Ovary (tissue), 9 donors: ENCODE data around the gene RNF34. TPM values are rescaled to one million over a fixed set of nuclear protein-coding genes. Genes with fewer than 3 reads are reported as not detected.

Experiments
- DNase-seq, 5 donors: peaks; one replicate each; pipeline ENCODE4 v3.0.0-alpha.2; 2019 to 2020
- H3K27ac ChIP-seq, 2 donors: fragments of 200-600 bp; one replicate each; pipeline versions ENCODE4 v1.5.1 to v1.8.0; 2019 to 2022
- H3K27me3 ChIP-seq: fragments of 200-600 bp; one replicate; pipeline ENCODE4 v1.8.0; 2022
- H3K36me3 ChIP-seq: fragments of 200-600 bp; sonication (generic); one replicate; pipeline ENCODE4 v1.5.1; 2019
- H3K4me1 ChIP-seq: one replicate; pipeline ENCODE4 v1.8.1; 2013; ENCODE audit warnings: mild to moderate bottlenecking, moderate library complexity; ENCODE audit not compliant: insufficient read depth
- H3K4me3 ChIP-seq: fragments of 200-600 bp; sonication (generic); one replicate; pipeline ENCODE4 v1.5.1; 2017
- H3K9me3 ChIP-seq, 2 donors: fragments of 200-600 bp in 1 of 2; sonication (generic) in 1 of 2; one replicate each; pipeline versions ENCODE4 v1.5.1 to v1.8.1; 2013 to 2019; ENCODE audit warnings: mild to moderate bottlenecking in 1 of 2, moderate library complexity in 1 of 2
- CTCF ChIP-seq, 3 donors: fragments of 450-650 bp in 2 of 3; fragments of 200-600 bp in 1 of 3; IDR thresholded peaks; one replicate each; pipeline versions ENCODE4 v1.5.1 to v1.8.0; 2016 to 2022; ENCODE audit warnings: antibody characterized with exemption in 3 of 3, mild to moderate bottlenecking in 1 of 3
- EP300 ChIP-seq: sonication (generic); formaldehyde crosslinking; IDR thresholded peaks from one replicate; pipeline ENCODE4 v1.6.1; 2017; ENCODE audit warnings: antibody characterized with exemption
- POLR2A ChIP-seq: fragments of 450-650 bp; IDR thresholded peaks from one replicate; pipeline ENCODE4 v1.6.1; 2017; ENCODE audit warnings: antibody characterized with exemption, mild to moderate bottlenecking, moderate library complexity
- WGBS, 3 donors: extraction: QIAGEN DNeasy Blood & Tissue Kit in 1 of 3; methylation state at CpG; one replicate each; pipeline versions ENCODE4 v1.1.5 to v1.1.7; 2013 to 2017; 5-methylcytosine and 5-hydroxymethylcytosine counted together
- intact Hi-C, 4 donors: fragments of 100-400 bp; cut with DNase I; formaldehyde crosslinking; loops; one replicate each; pipeline versions ENCODE4 v1.11.0 to v1.15.1; 2022 to 2023
- polyA plus RNA-seq, 2 donors: library from polyadenylated mRNA; stranded (reverse); fragments of 200-250 nt in 1 of 2; fragments of 350-450 nt in 1 of 2; fragmentation: Illumina TruSeq in 1 of 2; extraction: RNeasy Lipid Tissue Mini Kit (QIAGEN cat#74804) in 1 of 2; gene quantifications; one replicate each; pipeline ENCODE4 v1.2.3, GENCODE V29; 2013 to 2014
- total RNA-seq, 7 donors: library from RNA; depleted of rRNA in 2 of 7; stranded (reverse); fragments of >200 nt in 2 of 7; fragmentation: NEBNext Ultra II Directional in 3 of 7; extraction: Animal tissue kit (Norgen Biotek cat#: 25700) in 3 of 7; gene quantifications; one replicate each; pipeline versions ENCODE4 v1.1.0 to v1.2.4, GENCODE V29; 2016 to 2023
- donor health status: DM: no; HTN: no; CAD: no; lungs with moderate emphysema.
- donor health status: DM: no; HTN: no; CAD: no.
- donor health status: Bipolar disorder and iron deficiency.
- donor health status: DM: yes; HTN: yes; CAD: no.
- donor health status: DM: no; HTN: no; CAD: no.
- donor health status: DM: yes; HTN: yes; CAD: no.

RNF34 gene
- total and polyA plus RNA-seq, 9 donors: 17.3 to 39.8 (median 27.5) TPM

DNA sequence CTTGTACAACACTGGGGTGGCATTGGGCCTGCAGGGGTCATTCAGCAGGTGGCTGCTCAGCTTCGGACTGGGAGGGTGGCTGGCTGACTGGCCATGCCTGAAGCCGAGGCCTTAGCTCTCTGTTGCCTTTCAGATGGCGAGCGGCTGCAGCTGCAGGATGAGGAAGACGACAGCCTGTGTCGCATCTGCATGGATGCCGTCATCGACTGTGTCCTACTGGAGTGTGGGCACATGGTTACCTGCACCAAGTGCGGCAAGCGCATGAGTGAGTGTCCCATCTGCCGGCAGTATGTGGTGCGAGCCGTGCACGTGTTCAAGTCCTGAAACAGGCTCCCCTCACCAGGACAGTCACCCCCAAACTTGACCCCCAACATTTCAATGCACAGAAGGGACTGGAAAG is 23.3 kb downstream of the RNF34 start:
- intact Hi-C loops: no loop called here
- H3K4me1 ChIP-seq: no peaks in the 10 kb centered on the region
- H3K9me3 ChIP-seq: no peaks in the 10 kb centered on the region
- no peak for DNase-seq
- no peak overlapping the region for H3K4me3 ChIP-seq
- WGBS, 3 donors: 92 to 96% (median 93%) methylated on average over 13 to 14 of the region's 14 CpGs
- no peaks in the 10 kb centered on the region for H3K36me3 ChIP-seq
- no peaks in the 10 kb centered on the region for H3K27me3 ChIP-seq
- TF ChIP-seq CTCF (IDR thresholded peaks at IDR 0.05) (no peak), POLR2A (no peak), EP300 (no peak)
- no peak overlapping the region for H3K27ac ChIP-seq

- no peak overlapping the region for H3K27ac ChIP-seq
- no peaks in the 10 kb centered on the region for H3K27me3 ChIP-seq
- TF ChIP-seq CTCF (IDR thresholded peaks at IDR 0.05): no peak
- TF ChIP-seq POLR2A: no peak
- no peak for TF ChIP-seq EP300
- no peaks in the 10 kb centered on the region for H3K36me3 ChIP-seq
- H3K4me3 ChIP-seq: no peak overlapping the region
- 86 to 89% (median 87%) methylated on average over 13 of the region's 13 CpGs for WGBS, 3 donors
- intact Hi-C loops: no loop called here
- H3K4me1 ChIP-seq: no peaks in the 10 kb centered on the region
- no peak for DNase-seq
- H3K9me3 ChIP-seq: no peaks in the 10 kb centered on the region
Observed at GRCh38 chr12:121423682-121424623, 24.0 kb downstream of the RNF34 start.

GRCh38 chr12:121424624-121424975 is 24.7 kb downstream of the RNF34 start:
- Histone ChIP-seq H3K36me3 (no peaks in the 10 kb centered on the region), H3K9me3 (no peaks in the 10 kb centered on the region), H3K27me3 (no peaks in the 10 kb centered on the region), H3K4me1 (no peaks in the 10 kb centered on the region), H3K4me3 (no peak overlapping the region), H3K27ac (no peak overlapping the region)
- no peak for DNase-seq
- WGBS, 3 donors: 95 to 100% (median 96%) methylated on average over 1 of the region's 1 CpG
- intact Hi-C loops: no loop called here
- TF ChIP-seq POLR2A: no peak
- no peak for TF ChIP-seq EP300
- TF ChIP-seq CTCF (IDR thresholded peaks at IDR 0.05): no peak

DNA sequence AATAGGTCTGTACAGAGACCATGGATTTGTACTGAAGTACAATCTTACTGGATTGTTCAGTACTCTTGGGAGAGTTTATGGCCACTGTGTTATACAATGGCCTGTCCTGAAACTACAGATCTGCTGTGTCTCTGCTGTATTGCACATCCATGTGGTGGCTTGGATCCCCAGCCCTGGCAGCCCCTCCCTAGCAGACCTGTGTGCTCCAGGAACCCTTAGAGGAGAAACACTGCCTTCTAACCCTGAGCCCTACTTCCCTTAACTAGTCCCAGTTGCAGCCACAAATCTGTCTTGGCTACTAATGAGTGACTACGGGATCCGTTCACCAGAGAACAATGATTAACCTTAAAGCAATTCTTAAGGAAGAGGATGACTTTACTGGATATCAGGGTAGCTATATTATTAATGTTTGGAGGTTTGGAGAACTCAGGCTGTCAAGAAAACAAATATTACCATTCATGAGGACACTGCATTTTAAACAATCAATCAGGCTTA is 27.7 kb downstream of the RNF34 start:
- H3K27me3 ChIP-seq: no peaks in the 10 kb centered on the region
- intact Hi-C loops: no loop called here
- no peaks in the 10 kb centered on the region for H3K9me3 ChIP-seq
- 85 to 89% (median 89%) methylated on average over 2 of the region's 2 CpGs for WGBS, 3 donors
- DNase-seq: no peak
- no peak for TF ChIP-seq CTCF (IDR thresholded peaks at IDR 0.05)
- no peak for TF ChIP-seq EP300
- TF ChIP-seq POLR2A: no peak
- H3K4me1 ChIP-seq: no peaks in the 10 kb centered on the region
- no peak overlapping the region for H3K4me3 ChIP-seq
- H3K36me3 ChIP-seq: no peaks in the 10 kb centered on the region
- no peak overlapping the region for H3K27ac ChIP-seq
